ENCODE measurements around the gene EEIG1.

DNA sequence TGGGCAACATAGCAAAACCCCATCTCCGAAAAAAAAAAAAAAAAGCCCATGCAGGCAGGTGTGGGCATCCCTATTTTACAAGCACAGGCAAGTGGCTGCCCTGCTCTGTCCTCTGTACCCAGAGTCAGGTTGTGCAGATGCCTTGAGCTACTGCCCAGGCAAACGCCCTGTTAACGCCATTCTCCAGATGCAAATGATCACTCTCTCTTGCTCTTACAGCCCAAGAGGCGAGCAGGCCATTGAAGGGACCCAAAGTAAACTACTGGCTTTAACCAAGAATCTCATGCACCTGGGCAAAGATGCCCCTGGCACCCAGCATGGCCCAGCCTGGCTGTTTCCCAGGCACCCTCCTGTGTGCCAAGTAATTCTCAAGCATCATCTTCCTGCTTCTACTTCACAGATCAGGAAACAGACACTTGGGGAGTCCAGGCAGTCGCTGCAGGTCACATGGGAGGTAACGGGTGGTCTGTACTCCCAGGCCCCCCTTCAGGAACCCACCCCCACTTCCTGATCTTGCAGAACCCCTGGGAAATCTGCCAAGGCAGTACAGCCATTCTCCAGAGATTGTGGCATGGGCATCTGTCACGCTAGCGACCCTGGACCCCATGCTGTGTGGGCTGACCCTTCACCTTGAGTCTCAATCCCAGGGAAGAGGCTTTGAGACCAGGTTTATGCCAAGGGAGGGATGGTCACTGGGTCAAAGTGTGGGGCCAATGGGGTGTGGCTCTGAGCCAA is 14.2 kb downstream of the EEIG1 start:
- TF ChIP-seq REPIN1 (tag by site-specific recombination; IDR thresholded peaks at IDR 0.05; ENCODE audit: low read depth) (no peak), ZSCAN16 (tag by site-specific recombination; IDR thresholded peaks at IDR 0.05) (no peak), ZNF707 (tag by site-specific recombination; IDR thresholded peaks at IDR 0.05) (no peak), ZNF768 (tag by site-specific recombination; IDR thresholded peaks at IDR 0.05) (no peak), SCRT2 (tag by site-specific recombination; IDR thresholded peaks at IDR 0.05) (no peak), ZBTB7A (tag by site-specific recombination; IDR thresholded peaks at IDR 0.05; ENCODE audit: low read depth) (no peak), ZNF600 (tag by site-specific recombination; IDR thresholded peaks at IDR 0.05) (no peak), ZNF121 (tag by site-specific recombination; IDR thresholded peaks at IDR 0.05) (no peak), ZNF560 (tag by site-specific recombination; IDR thresholded peaks at IDR 0.05; ENCODE audit: borderline replicate concordance) (no peak)
- TF ChIP-seq, protein P1, sequence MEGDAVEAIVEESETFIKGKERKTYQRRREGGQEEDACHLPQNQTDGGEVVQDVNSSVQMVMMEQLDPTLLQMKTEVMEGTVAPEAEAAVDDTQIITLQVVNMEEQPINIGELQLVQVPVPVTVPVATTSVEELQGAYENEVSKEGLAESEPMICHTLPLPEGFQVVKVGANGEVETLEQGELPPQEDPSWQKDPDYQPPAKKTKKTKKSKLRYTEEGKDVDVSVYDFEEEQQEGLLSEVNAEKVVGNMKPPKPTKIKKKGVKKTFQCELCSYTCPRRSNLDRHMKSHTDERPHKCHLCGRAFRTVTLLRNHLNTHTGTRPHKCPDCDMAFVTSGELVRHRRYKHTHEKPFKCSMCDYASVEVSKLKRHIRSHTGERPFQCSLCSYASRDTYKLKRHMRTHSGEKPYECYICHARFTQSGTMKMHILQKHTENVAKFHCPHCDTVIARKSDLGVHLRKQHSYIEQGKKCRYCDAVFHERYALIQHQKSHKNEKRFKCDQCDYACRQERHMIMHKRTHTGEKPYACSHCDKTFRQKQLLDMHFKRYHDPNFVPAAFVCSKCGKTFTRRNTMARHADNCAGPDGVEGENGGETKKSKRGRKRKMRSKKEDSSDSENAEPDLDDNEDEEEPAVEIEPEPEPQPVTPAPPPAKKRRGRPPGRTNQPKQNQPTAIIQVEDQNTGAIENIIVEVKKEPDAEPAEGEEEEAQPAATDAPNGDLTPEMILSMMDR (tag by site-specific recombination; IDR thresholded peaks at IDR 0.05) = no peak
- TF ChIP-seq, protein P2, sequence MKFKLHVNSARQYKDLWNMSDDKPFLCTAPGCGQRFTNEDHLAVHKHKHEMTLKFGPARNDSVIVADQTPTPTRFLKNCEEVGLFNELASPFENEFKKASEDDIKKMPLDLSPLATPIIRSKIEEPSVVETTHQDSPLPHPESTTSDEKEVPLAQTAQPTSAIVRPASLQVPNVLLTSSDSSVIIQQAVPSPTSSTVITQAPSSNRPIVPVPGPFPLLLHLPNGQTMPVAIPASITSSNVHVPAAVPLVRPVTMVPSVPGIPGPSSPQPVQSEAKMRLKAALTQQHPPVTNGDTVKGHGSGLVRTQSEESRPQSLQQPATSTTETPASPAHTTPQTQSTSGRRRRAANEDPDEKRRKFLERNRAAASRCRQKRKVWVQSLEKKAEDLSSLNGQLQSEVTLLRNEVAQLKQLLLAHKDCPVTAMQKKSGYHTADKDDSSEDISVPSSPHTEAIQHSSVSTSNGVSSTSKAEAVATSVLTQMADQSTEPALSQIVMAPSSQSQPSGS (tag by site-specific recombination; IDR thresholded peaks at IDR 0.05; ENCODE audit: low read depth) = no peak

All from HEK293 (cell line).